ENCODE measurements around the gene ORMDL2.

The ORMDL2 gene

GRCh38 chr12:55797550-55797949 is 20.3 kb upstream of the ORMDL2 start:
- peaks cover 97 to 100% (median 100%) of the 10 kb centered on the region in 11 experiments for H3K36me3 ChIP-seq
- H3K4me1 ChIP-seq: no peaks in the 10 kb centered on the region
- no peak for TF ChIP-seq Cebpa-rat (IDR thresholded peaks at IDR 0.05)

GRCh38 chr12:55806982-55807381 is 10.9 kb upstream of the ORMDL2 start:
- Histone ChIP-seq H4K20me1 (peaks cover 85 to 100% (median 95%) of the 10 kb centered on the region in 11 experiments), H3K36me3 (peaks cover 79 to 100% (median 93%) of the 10 kb centered on the region in 11 experiments)

More at GRCh38 chr12:55797550-55797949, 20.3 kb upstream of the ORMDL2 start:
- Histone ChIP-seq H3K9me3 (replicated peaks in 1 of 11) (no peaks in the 10 kb centered on the region), H3K27me3 (no peaks in the 10 kb centered on the region), H4K20me1 (peaks cover 19 to 87% (median 45%) of the 10 kb centered on the region in 11 experiments; a peak in 18 of 22 replicates), H3K27ac (no peak overlapping the region), H3K4me3 (no peak overlapping the region), H3K9ac (no peak overlapping the region), H3K4me2 (no peak overlapping the region)

GRCh38 chr12:55809274-55809673 is 8.6 kb upstream of the ORMDL2 start:
- no peak for TF ChIP-seq Cebpa-rat (IDR thresholded peaks at IDR 0.05)
- H3K4me1 ChIP-seq: peaks cover 0 to 9% (median 1%) of the 10 kb centered on the region in 10 experiments; a peak in 8 of 20 replicates
- H3K27me3 ChIP-seq: no peaks in the 10 kb centered on the region
- H3K27ac ChIP-seq: no peak overlapping the region
- H3K9me3 ChIP-seq (replicated peaks in 1 of 11): no peaks in the 10 kb centered on the region
- no peak overlapping the region for H3K4me2 ChIP-seq
- H4K20me1 ChIP-seq: peaks cover 96 to 100% (median 100%) of the 10 kb centered on the region in 11 experiments
- H3K9ac ChIP-seq: no peak overlapping the region
- no peak overlapping the region for H3K4me3 ChIP-seq
- H3K36me3 ChIP-seq: peaks cover 75 to 100% (median 90%) of the 10 kb centered on the region in 11 experiments

More at GRCh38 chr12:55806982-55807381, 10.9 kb upstream of the ORMDL2 start:
- no peaks in the 10 kb centered on the region for H3K4me1 ChIP-seq
- H3K4me2 ChIP-seq: no peak overlapping the region
- no peak overlapping the region for H3K27ac ChIP-seq
- no peak for TF ChIP-seq Cebpa-rat (IDR thresholded peaks at IDR 0.05)
- no peaks in the 10 kb centered on the region for H3K9me3 ChIP-seq (replicated peaks in 1 of 11)
- no peak overlapping the region for H3K4me3 ChIP-seq
- no peak overlapping the region for H3K9ac ChIP-seq
- H3K27me3 ChIP-seq: no peaks in the 10 kb centered on the region

GRCh38 chr12:55812088-55812487 is 5.8 kb upstream of the ORMDL2 start:
- H3K4me3 ChIP-seq: no peak overlapping the region
- H3K4me1 ChIP-seq: peaks cover 13 to 31% (median 24%) of the 10 kb centered on the region in 10 experiments
- H3K27ac ChIP-seq: no peak overlapping the region
- H3K9me3 ChIP-seq (replicated peaks in 1 of 11): no peaks in the 10 kb centered on the region
- H3K27me3 ChIP-seq: no peaks in the 10 kb centered on the region
- H3K9ac ChIP-seq: no peak overlapping the region; a peak in 1 of 22 replicates
- peaks cover 61 to 90% (median 79%) of the 10 kb centered on the region in 11 experiments for H3K36me3 ChIP-seq
- no peak overlapping the region for H3K4me2 ChIP-seq
- peaks cover 85 to 96% (median 94%) of the 10 kb centered on the region in 11 experiments for H4K20me1 ChIP-seq
- no peak for TF ChIP-seq Cebpa-rat (IDR thresholded peaks at IDR 0.05)

GRCh38 chr12:55814257-55814656 is 3.6 kb upstream of the ORMDL2 start:
- Histone ChIP-seq H3K9me3 (replicated peaks in 1 of 11) (no peaks in the 10 kb centered on the region), H3K4me2 (peak overlapping the region in 10 of 11 experiments; percentile 71 to 97 (median 86); a peak in 10 of 22 replicates), H4K20me1 (peaks cover 66 to 88% (median 74%) of the 10 kb centered on the region in 11 experiments), H3K36me3 (peaks cover 48 to 74% (median 65%) of the 10 kb centered on the region in 11 experiments), H3K4me3 (no peak overlapping the region), H3K4me1 (peaks cover 23 to 39% (median 33%) of the 10 kb centered on the region in 10 experiments), H3K27me3 (no peaks in the 10 kb centered on the region), H3K27ac (no peak overlapping the region), H3K9ac (peak overlapping the region in 1 of 11 experiments; percentile 12; a peak in 2 of 22 replicates)
- no peak for TF ChIP-seq Cebpa-rat (IDR thresholded peaks at IDR 0.05)

GRCh38 chr12:55815473-55815872 is 2.4 kb upstream of the ORMDL2 start:
- no peak for TF ChIP-seq Cebpa-rat (IDR thresholded peaks at IDR 0.05)
- H4K20me1 ChIP-seq: peaks cover 53 to 81% (median 68%) of the 10 kb centered on the region in 11 experiments
- H3K9me3 ChIP-seq (replicated peaks in 1 of 11): no peaks in the 10 kb centered on the region
- peaks cover 53 to 74% (median 65%) of the 10 kb centered on the region in 11 experiments for H3K36me3 ChIP-seq
- no peaks in the 10 kb centered on the region for H3K27me3 ChIP-seq
- H3K27ac ChIP-seq: no peak overlapping the region
- H3K9ac ChIP-seq: peak overlapping the region; percentile 87 to 93 (median 90); a peak in 20 of 22 replicates
- H3K4me1 ChIP-seq: peaks cover 26 to 44% (median 35%) of the 10 kb centered on the region in 10 experiments
- peak overlapping the region in 9 of 10 experiments; percentile 80 to 97 (median 86); a peak in 14 of 20 replicates for H3K4me3 ChIP-seq
- peak overlapping the region; percentile 71 to 97 (median 86) for H3K4me2 ChIP-seq

GRCh38 chr12:55816881-55817344 is 928 bp upstream of the ORMDL2 start:
- Histone ChIP-seq H3K27ac (peak overlapping the region; percentile 79 to 90 (median 86)), H3K4me1 (peaks cover 26 to 44% (median 35%) of the 10 kb centered on the region in 10 experiments), H3K27me3 (no peaks in the 10 kb centered on the region), H3K36me3 (peaks cover 63 to 74% (median 70%) of the 10 kb centered on the region in 11 experiments), H3K9me3 (replicated peaks in 1 of 11) (no peaks in the 10 kb centered on the region), H4K20me1 (peaks cover 39 to 68% (median 54%) of the 10 kb centered on the region in 11 experiments; a peak in 21 of 22 replicates), H3K4me2 (peak overlapping the region; percentile 71 to 97 (median 86)), H3K4me3 (peak overlapping the region; percentile 80 to 97 (median 86)), H3K9ac (peak overlapping the region; percentile 87 to 93 (median 90))
- TF ChIP-seq Cebpa-rat (IDR thresholded peaks at IDR 0.05): no peak

GRCh38 chr12:55818140-55818728 is 393 bp downstream of the ORMDL2 start:
- peaks cover 26 to 43% (median 35%) of the 10 kb centered on the region in 10 experiments for H3K4me1 ChIP-seq
- H3K9ac ChIP-seq: peak overlapping the region; percentile 72 to 93 (median 82)
- H3K27ac ChIP-seq: peak overlapping the region in 10 of 11 experiments; percentile 46 to 82 (median 64); a peak in 17 of 22 replicates
- peaks cover 26 to 65% (median 41%) of the 10 kb centered on the region in 11 experiments; a peak in 21 of 22 replicates for H4K20me1 ChIP-seq
- H3K4me2 ChIP-seq: peak overlapping the region; percentile 80 to 97 (median 92)
- no peaks in the 10 kb centered on the region for H3K9me3 ChIP-seq (replicated peaks in 1 of 11)
- no peaks in the 10 kb centered on the region for H3K27me3 ChIP-seq
- TF ChIP-seq Cebpa-rat (IDR thresholded peaks at IDR 0.05): no peak
- peaks cover 68 to 74% (median 72%) of the 10 kb centered on the region in 11 experiments for H3K36me3 ChIP-seq
- peak overlapping the region; percentile 80 to 97 (median 86) for H3K4me3 ChIP-seq

GRCh38 chr12:55818886-55819285 is 1.0 kb downstream of the ORMDL2 start:
- H3K9me3 ChIP-seq (replicated peaks in 1 of 11): no peaks in the 10 kb centered on the region
- peaks cover 67 to 74% (median 72%) of the 10 kb centered on the region in 11 experiments for H3K36me3 ChIP-seq
- H3K4me2 ChIP-seq: peak overlapping the region; percentile 80 to 97 (median 92)
- H3K4me1 ChIP-seq: peaks cover 26 to 45% (median 38%) of the 10 kb centered on the region in 10 experiments
- H3K9ac ChIP-seq: peak overlapping the region; percentile 72 to 93 (median 82)
- peak overlapping the region; percentile 80 to 97 (median 86) for H3K4me3 ChIP-seq
- no peaks in the 10 kb centered on the region for H3K27me3 ChIP-seq
- H3K27ac ChIP-seq: peak overlapping the region in 5 of 11 experiments; percentile 59 to 82 (median 64); a peak in 3 of 22 replicates
- peaks cover 19 to 65% (median 35%) of the 10 kb centered on the region in 11 experiments; a peak in 21 of 22 replicates for H4K20me1 ChIP-seq
- TF ChIP-seq Cebpa-rat (IDR thresholded peaks at IDR 0.05): no peak

All from BLaER1 treated with 17β-estradiol and CSF1 and Interleukin-3, amounts not matched to agents 10 nM and 100 nM (cell line).